GM18505 (cell line): ENCODE data around the gene MYADM.
A peak's percentile ranks its signal among the peaks of the same experiment; 100 is the strongest.
"Not testable (repeated sequence)": the region's sequence is repeated elsewhere in the genome, so short reads cannot be mapped to it uniquely, and the experiment has no call there.

Experiments
- ATAC-seq: cut with Tn5 transposase; IDR thresholded peaks from one replicate; pipeline ENCODE4 v1.9.1; 2021; ENCODE audit not compliant: unreplicated experiment
- POLR2A ChIP-seq: IDR thresholded peaks from 4 replicates; pipeline ENCODE4 v1.6.1; 2011; ENCODE audit warnings: borderline replicate concordance; ENCODE audit not compliant: insufficient read depth, insufficient read length; ENCODE audit errors: extremely low read depth

The MYADM gene

DNA sequence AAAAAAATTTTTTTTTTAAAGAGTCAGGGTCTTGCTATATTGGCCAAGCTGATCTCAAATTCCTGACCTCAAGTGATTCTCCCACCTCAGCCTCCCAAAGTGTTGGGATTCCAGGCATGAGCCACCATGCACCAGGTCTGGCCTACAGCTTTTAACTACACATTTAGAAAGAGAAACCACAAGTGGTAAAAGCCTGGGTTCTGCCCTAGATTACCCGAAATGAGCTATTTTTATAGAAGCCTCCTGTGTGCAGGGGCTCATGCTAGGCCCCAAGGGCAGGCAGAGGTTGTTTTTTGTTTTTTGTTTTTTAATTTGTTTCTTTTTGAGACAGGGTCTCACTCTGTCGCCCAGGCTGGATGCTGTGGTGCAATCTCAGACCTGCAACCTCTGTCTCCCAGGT lies 14.0 kb upstream of the MYADM start:
- peak; percentile 42 for ATAC-seq

GRCh38 chr19:53864308-53864836 lies 3.3 kb upstream of the MYADM start:
- no peak for TF ChIP-seq POLR2A
- ATAC-seq: no peak

More for the DNA sequence above, 14.0 kb upstream of the MYADM start:
- no peak for TF ChIP-seq POLR2A

GRCh38 chr19:53865523-53865917 lies 2.2 kb upstream of the MYADM start:
- ATAC-seq: no peak
- no peak for TF ChIP-seq POLR2A

DNA sequence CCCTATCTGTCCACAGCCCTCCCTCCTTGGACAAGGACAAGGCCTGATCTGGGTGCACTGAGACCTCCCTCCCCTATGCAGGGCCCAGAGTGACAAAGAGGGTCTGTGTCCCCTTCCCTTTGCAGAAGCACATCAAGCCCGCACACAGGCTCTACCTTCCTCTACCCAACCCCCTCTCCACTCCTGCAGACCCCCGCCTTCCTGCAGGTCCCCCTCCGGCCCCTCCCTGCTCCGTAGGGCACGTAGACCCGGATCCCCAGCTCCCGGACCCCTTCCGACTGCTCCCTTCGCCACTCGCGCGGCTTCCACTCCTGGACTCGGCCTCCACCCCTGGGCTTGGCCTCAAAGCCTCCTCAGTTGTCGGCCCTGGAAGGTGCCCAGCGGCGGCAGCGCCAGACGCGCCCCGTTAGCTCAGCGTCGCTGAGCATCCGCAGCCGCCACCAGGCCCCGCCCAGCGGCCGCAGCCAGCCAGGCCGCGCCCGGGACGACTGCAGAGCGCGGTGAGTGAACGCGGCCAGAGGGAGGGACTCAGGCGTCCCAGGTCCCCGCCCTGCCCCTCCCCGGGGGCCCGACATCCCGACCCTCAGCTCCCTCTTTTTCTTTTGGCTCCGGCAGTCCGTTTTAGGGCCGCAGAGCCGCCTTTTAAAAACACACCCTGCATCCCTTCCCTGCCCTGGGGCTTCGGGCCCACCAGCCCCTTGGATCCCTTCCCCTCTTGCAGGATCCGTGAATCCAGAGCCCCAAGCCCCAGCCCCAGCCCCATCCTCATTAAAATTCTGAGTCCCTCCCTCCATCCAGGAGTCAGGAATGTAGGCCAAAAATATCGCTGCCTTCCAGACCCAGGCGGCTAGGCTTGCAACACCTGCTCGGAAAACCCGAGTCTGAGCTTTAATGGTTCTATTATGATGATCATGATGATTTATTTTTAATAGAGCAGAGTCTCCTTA lies 1.5 kb upstream of the MYADM start:
- TF ChIP-seq POLR2A: peak; percentile 52
- ATAC-seq: no peak

DNA sequence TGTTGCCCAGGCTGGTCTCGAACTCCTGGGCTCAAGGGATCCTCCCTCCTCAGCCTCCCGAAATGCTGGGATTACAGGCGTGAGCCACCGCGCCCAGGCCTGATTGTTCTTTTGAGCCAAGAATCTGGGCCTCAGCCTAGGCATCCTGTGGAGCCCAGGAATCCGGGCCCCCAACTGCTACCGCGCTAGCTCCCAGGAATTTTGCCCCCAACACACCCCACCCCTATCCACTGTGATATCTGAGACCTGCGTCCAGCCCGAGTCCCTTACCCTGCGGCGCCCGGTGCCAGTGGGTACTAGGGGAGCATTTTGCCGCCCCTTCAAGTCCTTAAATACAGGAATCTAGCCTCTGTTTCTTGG lies 838 bp upstream of the MYADM start:
- TF ChIP-seq POLR2A: no peak
- no peak for ATAC-seq

- no peak for TF ChIP-seq POLR2A
Measured at GRCh38 chr19:53868091-53868891, 608 bp downstream of the MYADM start.

GRCh38 chr19:53868892-53869804 lies 1.5 kb downstream of the MYADM start:
- peak; percentile 49 for TF ChIP-seq POLR2A
- ATAC-seq: peak; percentile 40

More at GRCh38 chr19:53868091-53868891, 608 bp downstream of the MYADM start:
- ATAC-seq: no peak

DNA sequence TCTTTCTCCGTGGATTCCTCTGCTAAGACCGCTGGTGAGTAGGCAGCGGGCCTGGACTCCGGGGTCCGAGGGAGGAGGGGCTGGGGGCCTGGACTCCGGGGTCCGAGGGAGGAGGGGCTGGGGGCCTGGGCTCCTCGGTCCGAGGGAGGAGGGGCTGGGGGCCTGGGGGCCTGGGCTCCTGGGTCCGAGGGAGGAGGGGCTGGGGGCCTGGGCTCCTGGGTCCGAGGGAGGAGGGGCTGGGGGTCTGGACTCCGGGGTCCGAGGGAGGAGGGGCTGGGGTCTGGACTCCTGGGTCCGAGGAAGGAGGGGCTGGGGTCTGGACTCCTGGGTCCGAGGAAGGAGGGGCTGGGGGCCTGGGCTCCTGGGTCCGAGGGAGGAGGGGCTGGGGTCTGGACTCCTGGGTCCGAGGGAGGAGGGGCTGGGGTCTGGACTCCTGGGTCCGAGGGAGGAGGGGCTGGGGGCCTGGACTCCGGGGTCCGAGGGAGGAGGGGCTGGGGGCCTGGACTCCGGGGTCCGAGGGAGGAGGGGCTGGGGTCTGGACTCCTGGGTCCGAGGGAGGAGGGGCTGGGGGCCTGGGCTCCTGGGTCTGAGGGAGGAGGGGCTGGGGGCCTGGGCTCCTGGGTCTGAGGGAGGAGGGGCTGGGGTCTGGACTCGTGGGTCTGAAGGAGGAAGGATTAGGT lies 2.3 kb downstream of the MYADM start:
- not testable (repeated sequence) for ATAC-seq

DNA sequence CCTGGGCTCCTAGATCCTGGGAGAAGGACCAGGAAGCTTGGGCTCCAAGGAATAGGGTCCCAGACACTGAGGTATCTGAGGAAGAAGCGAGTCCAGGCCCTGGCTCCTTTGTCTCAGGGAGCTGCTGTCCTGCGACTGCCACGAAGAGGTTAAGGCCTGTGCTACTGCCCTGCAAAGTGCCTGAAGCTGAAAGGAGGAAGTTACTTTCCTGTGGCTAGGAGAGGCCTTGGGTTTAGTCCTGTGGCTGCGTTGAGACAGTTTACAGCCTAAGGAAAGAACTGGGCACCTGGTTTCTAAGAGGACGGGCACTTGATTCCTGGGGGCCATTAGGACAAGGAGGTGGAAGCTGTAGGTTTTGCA lies 2.8 kb downstream of the MYADM start:
- no peak for ATAC-seq
- no peak for TF ChIP-seq POLR2A

GRCh38 chr19:53871454-53871853 lies 3.8 kb downstream of the MYADM start:
- no peak for TF ChIP-seq POLR2A
- no peak for ATAC-seq

DNA sequence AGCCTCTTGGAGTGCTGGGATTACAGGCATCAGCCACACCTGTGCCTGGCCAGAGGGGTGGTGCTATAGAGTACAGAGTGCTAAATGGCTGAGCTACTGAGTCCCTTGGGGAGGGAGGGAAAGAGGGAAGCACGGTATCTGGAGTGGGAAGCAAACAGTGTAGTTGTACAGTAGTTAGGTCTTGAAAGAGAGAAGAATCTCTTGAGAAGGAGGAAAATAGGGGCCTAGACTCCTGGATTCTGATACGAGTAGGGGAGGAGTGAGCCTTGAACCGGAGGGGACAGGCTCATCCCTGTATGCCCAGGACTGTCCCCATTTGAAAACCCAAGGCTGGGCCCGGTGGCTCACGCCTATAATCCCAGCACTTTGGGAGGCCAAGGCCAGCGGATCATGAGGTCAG lies 5.1 kb downstream of the MYADM start:
- TF ChIP-seq POLR2A: no peak
- no peak for ATAC-seq
